ENCODE data around the gene CEP72.

DNA sequence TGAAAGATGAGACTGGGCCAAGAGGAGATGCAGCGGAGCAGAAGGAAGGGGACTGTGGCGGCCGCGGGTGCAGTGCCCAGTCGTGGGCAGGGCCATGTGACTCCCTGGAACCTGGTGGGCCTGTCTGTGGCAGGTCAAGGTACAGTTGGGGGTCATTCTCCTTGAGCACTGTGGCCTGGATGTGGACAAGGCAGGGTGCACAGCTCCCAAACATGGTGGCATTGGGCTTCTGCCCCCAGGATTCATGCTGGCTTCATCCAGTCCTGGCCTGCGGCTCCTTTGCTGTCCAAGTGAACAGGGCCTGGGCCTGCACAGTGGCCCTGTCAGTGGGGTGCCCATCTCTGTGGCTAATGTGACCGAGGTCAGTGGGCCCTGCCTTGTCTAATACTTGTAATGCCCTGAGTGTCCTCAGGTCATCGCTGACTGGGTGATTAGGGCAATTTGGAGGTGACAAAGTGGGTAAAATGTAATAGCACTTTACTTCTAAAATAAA, 39.9 kb downstream of the CEP72 start:
- TF ChIP-seq, protein P1, sequence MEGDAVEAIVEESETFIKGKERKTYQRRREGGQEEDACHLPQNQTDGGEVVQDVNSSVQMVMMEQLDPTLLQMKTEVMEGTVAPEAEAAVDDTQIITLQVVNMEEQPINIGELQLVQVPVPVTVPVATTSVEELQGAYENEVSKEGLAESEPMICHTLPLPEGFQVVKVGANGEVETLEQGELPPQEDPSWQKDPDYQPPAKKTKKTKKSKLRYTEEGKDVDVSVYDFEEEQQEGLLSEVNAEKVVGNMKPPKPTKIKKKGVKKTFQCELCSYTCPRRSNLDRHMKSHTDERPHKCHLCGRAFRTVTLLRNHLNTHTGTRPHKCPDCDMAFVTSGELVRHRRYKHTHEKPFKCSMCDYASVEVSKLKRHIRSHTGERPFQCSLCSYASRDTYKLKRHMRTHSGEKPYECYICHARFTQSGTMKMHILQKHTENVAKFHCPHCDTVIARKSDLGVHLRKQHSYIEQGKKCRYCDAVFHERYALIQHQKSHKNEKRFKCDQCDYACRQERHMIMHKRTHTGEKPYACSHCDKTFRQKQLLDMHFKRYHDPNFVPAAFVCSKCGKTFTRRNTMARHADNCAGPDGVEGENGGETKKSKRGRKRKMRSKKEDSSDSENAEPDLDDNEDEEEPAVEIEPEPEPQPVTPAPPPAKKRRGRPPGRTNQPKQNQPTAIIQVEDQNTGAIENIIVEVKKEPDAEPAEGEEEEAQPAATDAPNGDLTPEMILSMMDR (IDR thresholded peaks at IDR 0.05), result no peak
- no peak for TF ChIP-seq POLR2AphosphoS5 (IDR thresholded peaks at IDR 0.05)
- no peak for TF ChIP-seq POLR2A (IDR thresholded peaks at IDR 0.05)
